Measurements from ENCODE around the gene IQSEC1.

Gene IQSEC1

DNA sequence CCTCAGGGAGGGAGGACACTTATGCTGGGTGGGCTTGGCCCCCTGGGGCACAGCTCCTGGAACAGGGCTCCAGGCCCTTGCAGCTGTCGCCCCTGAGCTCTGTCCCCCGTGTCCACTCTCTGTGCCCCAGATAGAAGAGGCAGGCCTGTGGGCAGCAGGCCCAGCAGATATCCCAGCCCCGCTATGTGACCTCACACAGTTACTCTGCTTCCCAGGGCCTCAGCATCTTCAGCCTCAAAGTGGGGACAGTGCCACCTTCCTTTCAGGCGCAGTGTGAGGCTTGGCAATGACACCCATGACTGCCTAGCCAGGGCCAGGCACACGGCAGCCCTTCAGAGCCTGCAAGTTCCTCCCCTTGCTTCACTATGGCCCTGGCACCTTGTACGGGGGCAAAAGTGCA, 98.4 kb downstream of the IQSEC1 start:
- no peak for TF ChIP-seq POLR2A (IDR thresholded peaks at IDR 0.05; ENCODE audit: low read depth, low read length)
- no peak for DNase-seq (ENCODE audit: insufficient read length, low spot score)
- no peak for FAIRE-seq

- TF ChIP-seq POLR2A (IDR thresholded peaks at IDR 0.05; ENCODE audit: low read depth, low read length), result no peak
- FAIRE-seq (no peak), DNase-seq (ENCODE audit: insufficient read length, low spot score) (no peak)
These were observed 98.9 kb downstream of the IQSEC1 start for GRCh38 chr3:12974334-12974733.

DNA sequence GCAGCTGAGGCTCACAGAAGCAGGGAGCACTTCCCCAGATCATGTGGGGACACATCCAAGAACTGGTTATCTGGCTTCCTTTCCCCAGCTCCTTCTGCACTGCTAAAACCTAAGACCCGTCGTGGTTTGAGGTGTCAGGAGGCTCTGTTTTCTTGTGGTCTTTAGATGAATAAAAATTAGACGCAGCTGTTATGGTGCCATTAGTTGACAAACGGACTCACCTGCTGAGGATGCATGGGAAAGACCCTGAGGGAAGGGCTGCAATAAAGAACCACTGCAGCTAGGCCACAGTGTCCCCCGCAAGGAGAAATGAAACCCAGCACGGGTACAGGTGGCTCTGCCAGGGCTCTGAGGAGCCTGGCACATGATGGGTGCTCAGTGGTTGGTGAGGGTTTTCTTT, 99.4 kb downstream of the IQSEC1 start:
- DNase-seq (ENCODE audit: insufficient read length, low spot score), result no peak
- FAIRE-seq, result no peak
- TF ChIP-seq POLR2A (IDR thresholded peaks at IDR 0.05; ENCODE audit: low read depth, low read length), result no peak

GRCh38 chr3:12972781-12973702, 100.2 kb downstream of the IQSEC1 start:
- TF ChIP-seq POLR2A (IDR thresholded peaks at IDR 0.05; ENCODE audit: low read depth, low read length), result no peak
- FAIRE-seq (no peak), DNase-seq (ENCODE audit: insufficient read length, low spot score) (no peak)

- no peak for DNase-seq (ENCODE audit: insufficient read length, low spot score)
- no peak for TF ChIP-seq POLR2A (IDR thresholded peaks at IDR 0.05; ENCODE audit: low read depth, low read length)
- FAIRE-seq, result no peak
These were observed 101.2 kb downstream of the IQSEC1 start for GRCh38 chr3:12972043-12972442.

GRCh38 chr3:12970684-12971083, 102.5 kb downstream of the IQSEC1 start:
- no peak for TF ChIP-seq POLR2A (IDR thresholded peaks at IDR 0.05; ENCODE audit: low read depth, low read length)
- FAIRE-seq (no peak), DNase-seq (ENCODE audit: insufficient read length, low spot score) (no peak)

DNA sequence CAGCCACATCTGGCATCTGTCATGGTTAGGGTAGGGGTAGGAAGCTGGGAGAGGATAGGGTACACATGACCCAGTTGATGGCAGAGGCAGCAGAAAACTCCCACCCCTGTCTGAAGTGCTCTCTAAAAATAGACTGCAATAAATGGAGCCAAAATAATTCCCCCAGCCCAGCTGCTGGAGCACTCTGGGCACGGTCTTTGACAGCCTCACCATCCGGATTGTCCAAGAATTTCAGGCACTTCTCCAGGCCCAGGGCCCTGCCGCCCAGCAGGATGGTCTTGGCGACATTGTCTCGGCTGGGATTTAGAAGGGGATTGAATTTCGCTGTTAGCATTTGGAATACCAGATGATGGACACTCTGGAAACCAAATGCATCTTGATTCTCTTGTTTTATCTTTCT, 103.7 kb downstream of the IQSEC1 start:
- FAIRE-seq, result no peak
- no peak for DNase-seq (ENCODE audit: insufficient read length, low spot score)
- TF ChIP-seq POLR2A (IDR thresholded peaks at IDR 0.05; ENCODE audit: low read depth, low read length), result no peak

- DNase-seq (ENCODE audit: insufficient read length, low spot score) (no peak), FAIRE-seq (no peak)
- no peak for TF ChIP-seq POLR2A (IDR thresholded peaks at IDR 0.05; ENCODE audit: low read depth, low read length)
These were observed 104.7 kb downstream of the IQSEC1 start for GRCh38 chr3:12968541-12968940.

DNA sequence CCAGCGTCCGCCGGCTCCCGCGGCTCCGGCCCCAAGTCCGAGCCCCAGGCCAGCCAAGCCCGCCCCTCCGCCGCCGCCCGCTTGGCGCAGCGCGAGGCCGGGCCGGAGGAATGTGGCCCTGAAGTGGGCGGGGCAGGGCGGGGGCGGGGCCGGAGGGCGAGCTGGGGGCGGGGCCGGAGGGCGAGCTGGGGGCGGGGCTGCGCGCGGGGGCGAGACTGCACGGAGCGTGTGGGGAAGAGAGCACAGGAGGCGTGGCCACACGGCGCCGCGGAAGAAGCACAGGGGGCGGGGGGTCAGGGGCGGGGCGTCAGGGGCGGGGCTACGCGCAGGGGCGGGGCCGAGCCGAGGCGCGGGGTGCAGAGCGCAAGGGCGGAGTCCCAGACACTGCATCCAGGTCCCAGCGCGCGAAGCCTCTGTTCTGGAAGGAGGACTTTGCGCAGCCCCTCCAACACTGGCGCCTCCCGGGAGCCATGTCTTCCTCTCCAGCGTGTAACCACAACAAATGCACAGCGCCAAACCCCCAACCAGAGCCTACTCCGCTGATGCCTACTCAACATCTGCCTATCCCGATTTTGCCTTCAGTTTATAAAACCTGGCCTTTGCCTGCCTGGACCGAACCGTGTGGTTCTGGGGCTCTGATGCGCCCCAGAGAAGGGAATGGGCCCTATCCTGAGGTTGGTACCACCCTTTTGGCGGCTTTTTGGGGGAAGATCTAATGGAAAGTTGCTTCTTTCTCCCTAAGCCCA, 105.5 kb downstream of the IQSEC1 start:
- peak; percentile 49; the same call in 1 of the 2 replicates for TF ChIP-seq POLR2A (IDR thresholded peaks at IDR 0.05; ENCODE audit: low read depth, low read length)
- DNase-seq (ENCODE audit: insufficient read length, low spot score) (peak; percentile 96), FAIRE-seq (no peak)

- no peak for TF ChIP-seq POLR2A (IDR thresholded peaks at IDR 0.05; ENCODE audit: low read depth, low read length)
- FAIRE-seq (no peak), DNase-seq (ENCODE audit: insufficient read length, low spot score) (no peak)
These were observed 106.2 kb downstream of the IQSEC1 start for GRCh38 chr3:12966847-12967605.

DNA sequence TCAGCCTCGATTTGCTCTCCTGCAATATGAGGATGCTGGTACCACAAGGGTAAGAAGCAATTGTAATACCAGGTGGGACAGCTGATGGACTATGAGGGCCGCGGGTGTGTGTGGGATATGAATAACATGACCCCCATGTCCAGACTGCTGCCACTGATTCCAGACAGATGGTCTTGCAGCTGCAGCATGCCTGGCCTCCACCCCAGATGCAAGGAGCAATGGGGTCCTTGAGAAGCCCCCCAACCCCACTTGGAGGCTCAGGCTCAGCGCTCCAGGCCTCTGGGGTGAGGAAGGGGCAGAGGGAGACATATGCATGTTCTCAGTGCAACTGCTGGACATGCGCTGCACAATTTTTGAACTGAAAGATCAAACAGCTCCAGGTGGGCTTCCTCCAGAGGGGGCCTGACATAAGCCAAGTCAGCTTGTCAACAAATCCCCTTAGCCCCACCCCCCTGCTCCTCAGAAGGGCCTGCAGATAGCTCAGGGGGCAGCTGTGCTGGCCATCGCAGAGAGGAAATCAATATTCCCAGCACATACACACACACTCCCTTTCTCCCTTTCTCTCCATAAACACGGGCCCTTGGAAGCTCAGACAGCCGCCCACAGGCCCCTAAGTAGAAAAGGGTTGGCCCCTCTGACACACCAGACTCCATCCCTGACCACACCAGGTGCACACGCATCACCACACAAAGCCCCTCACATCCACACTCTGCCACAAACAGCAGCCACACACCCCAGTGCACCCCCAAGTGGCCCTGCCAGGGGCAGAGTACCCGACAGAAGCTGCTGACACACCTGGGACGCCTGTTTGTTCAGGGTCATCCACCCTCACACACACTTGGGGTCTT, 107.0 kb downstream of the IQSEC1 start:
- DNase-seq (ENCODE audit: insufficient read length, low spot score) (no peak), FAIRE-seq (no peak)
- no peak for TF ChIP-seq POLR2A (IDR thresholded peaks at IDR 0.05; ENCODE audit: low read depth, low read length)

GRCh38 chr3:12964711-12965612, 108.3 kb downstream of the IQSEC1 start:
- FAIRE-seq (no peak), DNase-seq (ENCODE audit: insufficient read length, low spot score) (no peak)

More at GRCh38 chr3:12964711-12965612, 108.3 kb downstream of the IQSEC1 start:
- no peak for TF ChIP-seq POLR2A (IDR thresholded peaks at IDR 0.05; ENCODE audit: low read depth, low read length)

Measured in H54 (cell line).